CD4-positive, alpha-beta T cell (primary cell): ENCODE data around the gene ANO2. TPM values are rescaled to one million over a fixed set of nuclear protein-coding genes. Genes with fewer than 3 reads are reported as not detected.

ENCODE experiments used
- ATAC-seq: fragments of 200-7000 bp; cut with Tn5 transposase; one replicate; pipeline ENCODE4 v1.10.0; 2022; ENCODE audit warnings: mild to moderate bottlenecking; ENCODE audit not compliant: poor library complexity
- CTCF ChIA-PET: fragments of 350-600 bp; sonication (Branson Sonifier 250); formaldehyde crosslinking; loops from one replicate; lab custom pipeline; 2021; ENCODE audit warnings: antibody characterized with exemption, inconsistent platforms; lab: Charles Lee
- POLR2A ChIA-PET: fragments of 350-600 bp; sonication (Branson Sonifier 250); formaldehyde crosslinking; loops from one replicate; lab custom pipeline; 2021; ENCODE audit warnings: antibody characterized with exemption, inconsistent platforms; lab: Charles Lee
- DNase-seq, 14 experiments: peaks; one replicate each; pipeline ENCODE4 v3.0.0-alpha.2; 2013 to 2020; ENCODE audit warnings: mixed read lengths in 2 of 14
- H3K27ac ChIP-seq, 2 donors: one replicate each; pipeline versions ENCODE4 v1.5.1 to v1.7.0; 2013; ENCODE audit warnings: low read length in 2 of 2, low read depth in 1 of 2, mild to moderate bottlenecking in 1 of 2
- H3K27me3 ChIP-seq, 2 experiments: 1 replicate in 1 of 2; 2 replicates in 1 of 2; pipeline versions ENCODE4 v1.6.1 to v1.7.0; 2013; ENCODE audit warnings: low read length in 2 of 2, control low read depth in 1 of 2, mild to moderate bottlenecking in 1 of 2, moderate library complexity in 1 of 2; ENCODE audit not compliant: insufficient read depth in 2 of 2, control insufficient read depth in 1 of 2
- H3K36me3 ChIP-seq: one replicate; pipeline ENCODE4 v1.6.1; 2013; ENCODE audit warnings: low read length, control low read depth; ENCODE audit not compliant: insufficient read depth
- H3K4me1 ChIP-seq: one replicate; pipeline ENCODE4 v1.6.1; 2013; ENCODE audit warnings: low read length, control low read depth; ENCODE audit not compliant: insufficient read depth
- H3K4me3 ChIP-seq: one replicate; pipeline ENCODE4 v1.5.1; 2013; ENCODE audit warnings: mild to moderate bottlenecking, low read length, moderate library complexity
- H3K9me3 ChIP-seq, 2 experiments: 1 replicate in 1 of 2; 2 replicates in 1 of 2; pipeline versions ENCODE4 v1.6.1 to v1.7.0; 2013; ENCODE audit warnings: low read length in 2 of 2, mild to moderate bottlenecking in 2 of 2, control low read depth in 1 of 2, moderate library complexity in 1 of 2; ENCODE audit not compliant: control insufficient read depth in 1 of 2, insufficient read depth in 1 of 2
- H3K27ac Mint-ChIP-seq: one replicate; pipeline ENCODE4 v1.8.0; 2020; ENCODE audit warnings: mixed read lengths
- H3K27me3 Mint-ChIP-seq: one replicate; pipeline ENCODE4 v1.8.0; 2021; ENCODE audit warnings: mixed read lengths
- H3K36me3 Mint-ChIP-seq: one replicate; pipeline ENCODE4 v1.8.0; 2021; ENCODE audit warnings: low read depth, mixed read lengths
- H3K4me1 Mint-ChIP-seq: one replicate; pipeline ENCODE4 v1.8.0; 2021; ENCODE audit warnings: low read depth, mixed read lengths
- H3K4me3 Mint-ChIP-seq: one replicate; pipeline ENCODE4 v1.8.0; 2020; ENCODE audit warnings: mild to moderate bottlenecking, mixed read lengths
- H3K9me3 Mint-ChIP-seq: one replicate; pipeline ENCODE4 v1.8.0; 2020; ENCODE audit warnings: mixed read lengths
- CTCF ChIP-seq: fragments of 200-600 bp; IDR thresholded peaks from one replicate; pipeline ENCODE4 v1.8.0; 2022; ENCODE audit warnings: antibody characterized with exemption, mild to moderate bottlenecking
- intact Hi-C, 2 experiments: fragments of 100-400 bp; cut with DNase I in 1 of 2; cut with micrococcal nuclease in 1 of 2; formaldehyde crosslinking; loops; one replicate each; pipeline versions ENCODE4 v1.15.1 to v1.9.0; 2023 to 2025; cut with DNase I, micrococcal nuclease
- total RNA-seq, 174 experiments: library from RNA in 2 of 174; stranded (reverse) in 2 of 174; gene quantifications; one replicate each; pipeline ENCODE4 v1.2.3 and lab custom pipeline; 2021 to 2026

ANO2 gene
- total RNA-seq, 2 experiments from 2014 or later: not detected

- intact Hi-C loops: no loop called here
- no peak overlapping the region for H3K4me3 Mint-ChIP-seq
- H3K4me1 Mint-ChIP-seq: no peaks in the 10 kb centered on the region
- TF ChIP-seq CTCF: no peak
- no peaks in the 10 kb centered on the region for H3K9me3 Mint-ChIP-seq
- ChIA-PET POLR2A (no interaction called here), CTCF (no interaction called here)
- H3K27ac ChIP-seq: no peak overlapping the region
- DNase-seq (no peak), ATAC-seq (no peak)
- no peaks in the 10 kb centered on the region for H3K36me3 ChIP-seq
- no peaks in the 10 kb centered on the region for H3K36me3 Mint-ChIP-seq
- H3K4me3 ChIP-seq: no peak overlapping the region
- H3K27me3 Mint-ChIP-seq: peaks cover 12% of the 10 kb centered on the region
- no peaks in the 10 kb centered on the region for H3K27me3 ChIP-seq
- H3K9me3 ChIP-seq: peaks cover 0 to 4% of the 10 kb centered on the region in 2 experiments
- no peaks in the 10 kb centered on the region for H3K4me1 ChIP-seq
- no peak overlapping the region for H3K27ac Mint-ChIP-seq
Observed at GRCh38 chr12:5513406-5513805, 431.7 kb downstream of the ANO2 start.

Other genes with a start within 250 kb of the ANO2 start
- gene VWF, start 179.4 kb upstream of the ANO2 start, total RNA-seq: under 1 TPM in 1 of 2 experiments, not detected in 1; 0.20 TPM